GM21619 (cell line): ENCODE data around the gene ANKFY1.

Source experiments
- ATAC-seq: cut with Tn5 transposase; IDR thresholded peaks from one replicate; pipeline ENCODE4 v1.9.1; 2021; ENCODE audit not compliant: unreplicated experiment

ANKFY1 gene

GRCh38 chr17:4125552-4125951 lies 138.2 kb downstream of the ANKFY1 start:
- ATAC-seq: no peak

- ATAC-seq: no peak
These were observed 138.8 kb downstream of the ANKFY1 start for GRCh38 chr17:4124999-4125398.

DNA sequence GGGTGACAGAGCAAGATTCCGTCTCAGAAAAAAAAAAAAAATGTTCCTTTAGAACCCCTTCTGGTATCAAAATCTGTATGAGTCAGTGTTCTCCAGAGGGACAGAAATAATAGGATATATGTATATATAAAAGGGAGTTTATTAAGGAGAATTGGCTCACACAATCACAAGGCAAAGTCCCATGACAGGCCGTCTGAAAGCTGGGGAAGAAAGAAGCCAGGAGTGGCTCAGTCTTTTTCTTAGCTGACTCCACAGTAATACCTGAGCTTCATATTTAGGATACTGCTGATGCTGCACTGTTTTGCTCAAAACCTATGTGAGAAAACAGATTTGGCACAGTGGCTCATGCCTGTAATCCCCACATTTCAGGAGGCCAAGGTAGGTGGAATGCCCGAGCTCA lies 143.4 kb downstream of the ANKFY1 start:
- ATAC-seq: no peak

GRCh38 chr17:4119299-4119698 lies 144.5 kb downstream of the ANKFY1 start:
- ATAC-seq: no peak

DNA sequence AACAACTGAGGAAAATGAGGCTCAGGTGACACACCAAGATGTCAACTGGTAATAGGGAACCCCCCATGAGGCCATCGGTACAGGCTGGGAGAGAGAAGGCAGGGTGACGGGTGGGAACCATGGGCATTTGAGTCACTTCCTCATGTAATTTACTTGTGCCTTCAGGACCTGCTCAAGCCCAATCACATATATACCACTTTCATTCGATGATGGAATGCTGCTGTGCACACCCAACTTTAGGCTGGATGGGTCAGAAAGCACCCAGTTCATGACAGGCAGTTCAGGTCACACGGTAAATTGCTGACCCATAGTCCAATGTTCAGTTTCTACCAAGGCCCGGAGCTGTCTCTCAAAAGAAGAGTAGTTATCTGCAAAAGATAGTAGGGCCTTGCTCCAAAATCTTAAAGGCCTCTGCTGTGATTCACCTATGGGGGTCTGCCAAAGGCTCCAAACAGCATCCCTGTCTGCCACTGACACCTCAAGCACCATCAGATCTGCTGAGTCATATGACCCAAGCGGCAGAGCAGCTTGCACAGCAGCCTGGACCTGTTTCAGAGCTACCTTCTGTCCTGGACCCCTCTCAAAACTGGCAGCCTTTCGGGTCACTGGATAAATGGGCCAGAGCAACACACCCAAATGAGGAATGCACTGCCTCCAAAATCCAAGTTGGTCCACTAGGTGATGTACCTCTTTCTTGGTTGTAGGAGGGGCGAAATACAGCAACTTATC lies 145.6 kb downstream of the ANKFY1 start:
- ATAC-seq: no peak

- no peak for ATAC-seq
These were observed 147.3 kb downstream of the ANKFY1 start for GRCh38 chr17:4116516-4116915.
